Left ventricle myocardium inferior (tissue), 1 donor: ENCODE measurements around the gene WDR86. TPM values are rescaled to one million over a fixed set of nuclear protein-coding genes. Genes with fewer than 3 reads are reported as not detected.

Experiments
- DNase-seq: peaks from one replicate; pipeline ENCODE4 v3.0.0-alpha.2; 2020
- H3K27ac ChIP-seq: fragments of 200-600 bp; replicated peaks from 2 replicates; pipeline ENCODE4 v1.8.0; 2021
- H3K27me3 ChIP-seq: fragments of 200-600 bp; 2 replicates; pipeline ENCODE4 v1.8.0; 2021; ENCODE audit warnings: low read depth
- H3K36me3 ChIP-seq: fragments of 200-600 bp; 2 replicates; pipeline ENCODE4 v1.8.0; 2021
- H3K4me1 ChIP-seq: fragments of 200-600 bp; 2 replicates; pipeline ENCODE4 v1.8.0; 2021
- H3K4me3 ChIP-seq: fragments of 200-600 bp; 2 replicates; pipeline ENCODE4 v1.8.0; 2021; ENCODE audit warnings: mild to moderate bottlenecking, moderate library complexity
- H3K9me3 ChIP-seq: fragments of 200-600 bp; replicated peaks from 2 replicates; pipeline ENCODE4 v1.8.0; 2021
- intact Hi-C: fragments of 100-400 bp; cut with micrococcal nuclease; formaldehyde crosslinking; loops from one replicate; pipeline ENCODE4 v1.11.0; 2022
- total RNA-seq: library from RNA; stranded (reverse); fragmentation: NEBNext Ultra II Directional; extraction: Animal tissue kit (Norgen Biotek cat#: 25700); gene quantifications from one replicate; pipeline ENCODE4 v1.2.1, GENCODE V29; 2021
- TF ChIP-seq, protein P1 (sequence below): fragments of 200-600 bp; IDR thresholded peaks from 2 replicates; pipeline ENCODE4 v1.8.0; 2021; ENCODE audit warnings: antibody characterized with exemption, mild to moderate bottlenecking, borderline replicate concordance
- donor health status: DM: no; HTN: yes; CAD: no; lungs with severe emphysema.

The WDR86 gene
- total RNA-seq, 1 donor from 2014 or later = 0.16 TPM

DNA sequence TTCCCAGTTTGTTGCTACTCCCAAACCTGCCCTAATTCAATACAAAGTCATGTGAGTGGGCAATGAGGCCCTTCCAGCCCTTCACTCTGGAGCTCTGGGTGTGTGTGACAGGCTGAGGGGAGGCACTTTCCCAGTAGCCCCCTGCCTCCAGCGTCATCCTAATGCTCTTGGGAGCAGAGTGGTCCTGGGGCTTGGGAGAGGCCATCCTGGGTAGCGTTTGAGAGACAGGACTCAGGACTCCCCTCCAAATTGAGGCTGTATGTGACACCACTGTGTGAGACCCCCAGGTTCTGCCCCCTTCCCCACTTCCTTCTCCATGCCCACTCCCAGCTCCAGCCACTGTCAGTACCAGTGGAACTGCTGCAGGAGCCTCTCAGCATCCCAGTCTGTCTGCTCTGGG lies 36.6 kb upstream of the WDR86 start:
- Histone ChIP-seq H3K4me3 (no peak overlapping the region), H3K9me3 (no peaks in the 10 kb centered on the region), H3K27me3 (no peaks in the 10 kb centered on the region), H3K36me3 (no peaks in the 10 kb centered on the region), H3K4me1 (peaks cover 10% of the 10 kb centered on the region), H3K27ac (no peak overlapping the region)
- TF ChIP-seq, protein P1, sequence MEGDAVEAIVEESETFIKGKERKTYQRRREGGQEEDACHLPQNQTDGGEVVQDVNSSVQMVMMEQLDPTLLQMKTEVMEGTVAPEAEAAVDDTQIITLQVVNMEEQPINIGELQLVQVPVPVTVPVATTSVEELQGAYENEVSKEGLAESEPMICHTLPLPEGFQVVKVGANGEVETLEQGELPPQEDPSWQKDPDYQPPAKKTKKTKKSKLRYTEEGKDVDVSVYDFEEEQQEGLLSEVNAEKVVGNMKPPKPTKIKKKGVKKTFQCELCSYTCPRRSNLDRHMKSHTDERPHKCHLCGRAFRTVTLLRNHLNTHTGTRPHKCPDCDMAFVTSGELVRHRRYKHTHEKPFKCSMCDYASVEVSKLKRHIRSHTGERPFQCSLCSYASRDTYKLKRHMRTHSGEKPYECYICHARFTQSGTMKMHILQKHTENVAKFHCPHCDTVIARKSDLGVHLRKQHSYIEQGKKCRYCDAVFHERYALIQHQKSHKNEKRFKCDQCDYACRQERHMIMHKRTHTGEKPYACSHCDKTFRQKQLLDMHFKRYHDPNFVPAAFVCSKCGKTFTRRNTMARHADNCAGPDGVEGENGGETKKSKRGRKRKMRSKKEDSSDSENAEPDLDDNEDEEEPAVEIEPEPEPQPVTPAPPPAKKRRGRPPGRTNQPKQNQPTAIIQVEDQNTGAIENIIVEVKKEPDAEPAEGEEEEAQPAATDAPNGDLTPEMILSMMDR = no peak
- DNase-seq = no peak
- intact Hi-C loops = loop anchor here (5.0 to 10.0 kb wide), 2 partner anchors 82 to 311 kb away; no protein-coding TSS in a partner anchor

DNA sequence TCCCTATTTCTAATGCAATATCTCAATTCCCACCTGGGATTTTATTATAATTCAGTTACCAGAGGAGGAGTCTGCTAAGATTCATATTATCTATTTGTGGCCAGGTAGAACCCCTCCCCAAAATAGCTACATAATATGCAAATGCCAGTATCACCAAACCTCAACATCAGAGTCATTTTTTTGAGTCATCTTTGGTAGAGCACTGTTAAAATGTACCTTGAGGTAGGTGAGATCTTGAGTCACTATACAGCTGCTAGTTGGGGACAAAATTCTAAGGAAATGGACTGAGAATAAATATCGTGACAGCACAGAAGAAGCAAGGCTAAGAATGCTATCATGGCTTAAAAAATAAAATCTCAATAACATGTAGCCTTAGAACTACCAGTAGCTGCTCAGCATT lies 34.8 kb upstream of the WDR86 start:
- intact Hi-C loops = loop anchor here (5.0 to 10.0 kb wide), 2 partner anchors 80 to 313 kb away; no protein-coding TSS in a partner anchor
- TF ChIP-seq, protein P1 = no peak
- no peaks in the 10 kb centered on the region for H3K36me3 ChIP-seq

DNA sequence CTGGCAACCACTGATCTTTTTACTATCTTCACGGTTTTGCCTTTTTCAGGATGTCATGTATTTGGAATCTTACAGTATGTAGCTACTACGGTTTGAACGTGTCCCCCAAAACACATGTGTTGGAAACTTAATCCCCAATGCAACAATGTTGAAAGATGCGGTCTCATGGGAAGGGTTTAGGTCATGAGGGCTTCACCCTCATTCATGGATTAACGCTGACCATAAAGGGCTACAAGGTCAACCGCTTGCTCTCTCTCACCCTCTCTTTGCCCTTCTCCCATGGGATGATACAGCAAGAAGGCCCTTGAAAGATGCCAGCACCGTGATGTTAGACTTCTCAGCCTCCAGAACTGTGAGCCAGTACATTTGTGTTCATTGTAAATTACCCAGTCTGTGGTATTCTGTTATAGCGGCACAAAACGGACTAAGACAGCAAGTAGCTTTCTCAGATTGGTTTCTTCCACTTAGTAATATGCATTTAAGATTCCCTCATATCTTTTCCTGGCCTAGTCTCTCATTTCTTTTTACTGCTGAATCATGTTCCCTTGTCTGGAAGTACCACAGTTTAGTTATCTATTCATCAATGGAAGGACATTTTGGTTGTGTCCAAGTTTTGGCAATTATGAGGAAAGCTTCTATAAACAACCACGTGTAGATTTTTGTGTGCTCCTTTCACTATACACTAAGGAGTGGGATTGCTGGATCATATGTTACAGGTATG lies 33.1 kb upstream of the WDR86 start:
- TF ChIP-seq, protein P1 = no peak
- no peak for DNase-seq
- no peak overlapping the region for H3K27ac ChIP-seq
- peaks cover 27% of the 10 kb centered on the region for H3K27me3 ChIP-seq
- intact Hi-C loops = loop anchor here (10.0 kb wide), 1 partner anchor 78 kb away; no protein-coding TSS in a partner anchor
- peaks cover 10% of the 10 kb centered on the region for H3K4me1 ChIP-seq
- no peaks in the 10 kb centered on the region for H3K9me3 ChIP-seq
- no peak overlapping the region for H3K4me3 ChIP-seq
- no peaks in the 10 kb centered on the region for H3K36me3 ChIP-seq

More for the DNA sequence above, 34.8 kb upstream of the WDR86 start:
- no peak overlapping the region for H3K27ac ChIP-seq
- no peaks in the 10 kb centered on the region for H3K9me3 ChIP-seq
- no peak overlapping the region for H3K4me3 ChIP-seq
- peaks cover 16% of the 10 kb centered on the region for H3K4me1 ChIP-seq
- peaks cover 10% of the 10 kb centered on the region for H3K27me3 ChIP-seq
- DNase-seq = no peak

DNA sequence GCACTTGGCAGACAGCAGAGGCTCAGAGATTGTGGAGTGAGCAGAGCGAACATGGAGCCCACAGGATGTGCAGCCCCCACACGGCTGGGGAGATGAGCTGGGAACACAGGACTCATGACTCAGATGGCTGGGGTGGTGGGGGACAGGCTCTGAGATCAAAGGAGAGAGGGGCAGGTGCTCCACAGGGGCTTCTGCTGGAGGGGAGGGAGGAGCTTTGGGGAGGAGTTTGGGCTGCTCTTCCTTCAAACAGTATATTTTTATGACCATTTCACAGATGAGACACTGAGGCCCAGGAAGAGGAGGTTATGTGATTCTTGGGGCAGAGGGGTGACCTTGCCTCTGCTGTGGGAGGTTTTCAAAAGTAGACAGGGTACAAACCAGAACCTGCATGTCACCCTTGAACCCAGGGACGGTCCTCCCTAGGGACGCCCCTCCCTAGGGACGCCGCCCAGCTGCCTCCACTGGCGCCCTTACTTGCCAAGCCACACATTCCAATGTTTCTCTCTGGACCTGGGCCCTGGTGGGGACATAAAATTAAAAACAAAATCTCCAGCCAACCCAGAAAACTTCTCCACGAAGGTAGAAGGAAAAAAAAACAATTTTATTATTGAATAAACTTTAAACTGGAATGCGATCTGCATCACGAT lies 31.1 kb upstream of the WDR86 start:
- H3K36me3 ChIP-seq = no peaks in the 10 kb centered on the region
- no peaks in the 10 kb centered on the region for H3K9me3 ChIP-seq
- no peak for DNase-seq
- TF ChIP-seq, protein P1 = no peak
- H3K4me1 ChIP-seq = peaks cover 17% of the 10 kb centered on the region
- H3K4me3 ChIP-seq = no peak overlapping the region
- peaks cover 38% of the 10 kb centered on the region for H3K27me3 ChIP-seq
- intact Hi-C loops = loop anchor here (10.0 kb wide), 1 partner anchor 76 kb away; no protein-coding TSS in a partner anchor
- H3K27ac ChIP-seq = no peak overlapping the region

DNA sequence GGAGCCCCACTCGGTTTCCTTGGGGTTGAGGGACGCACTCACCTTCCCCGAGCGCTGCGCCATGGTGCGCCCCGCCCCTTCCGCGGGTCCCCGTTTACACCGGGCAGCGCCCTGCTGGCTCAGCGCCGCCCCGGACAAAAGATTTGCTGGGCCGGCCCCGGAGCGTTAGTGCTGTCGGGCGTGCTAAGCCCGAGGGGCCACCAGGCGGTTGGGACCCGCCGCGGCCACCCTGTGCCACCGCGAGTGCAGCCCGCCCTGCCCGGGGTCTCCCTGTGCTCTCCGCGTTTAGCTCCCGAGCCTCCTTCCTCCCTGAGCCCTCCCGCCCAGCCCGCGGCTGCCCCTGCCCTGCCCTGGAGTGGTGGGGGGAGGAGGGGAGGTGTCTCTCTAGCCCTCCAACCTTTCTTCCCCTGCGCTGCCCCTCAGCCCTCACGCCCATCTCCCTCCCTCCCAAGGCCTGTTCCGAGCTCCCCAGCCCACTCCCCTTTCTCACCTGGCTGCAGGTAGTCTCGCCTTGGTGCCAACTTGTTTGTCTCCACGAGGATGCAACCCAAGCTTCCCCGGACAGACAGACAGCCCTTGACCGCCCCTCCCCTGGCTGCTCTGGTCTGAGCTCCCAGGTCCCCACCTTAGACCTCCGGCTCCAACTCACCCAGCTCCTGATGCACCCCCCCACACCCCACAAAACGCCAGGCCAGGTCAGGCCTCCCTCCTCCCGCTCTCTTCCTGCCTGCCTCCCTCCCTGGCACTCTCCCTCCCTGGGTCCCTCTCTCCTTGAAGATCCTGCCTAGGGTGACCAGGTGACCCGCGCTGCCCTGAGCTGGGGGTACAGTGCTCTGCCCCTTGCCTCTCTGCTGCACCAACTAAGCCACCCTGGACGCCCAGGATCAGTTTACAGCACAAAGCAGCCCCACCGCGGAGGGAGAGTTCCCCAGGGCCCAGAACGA lies 30.3 kb upstream of the WDR86 start, which contains the start of gene CRYGN:
TSS of gene CRYGN (minus strand) at position 287 of the 944 bp plus-strand sequence. CDS start at position 63, 224 bp downstream.
- Histone ChIP-seq H3K36me3 (no peaks in the 10 kb centered on the region), H3K4me3 (peak within 1 kb of the TSS; percentile 54), H3K27ac (no peak within 1 kb of the TSS), H3K27me3 (peaks cover 38% of the 10 kb centered on the region), H3K9me3 (no peaks in the 10 kb centered on the region), H3K4me1 (peaks cover 17% of the 10 kb centered on the region)
- DNase-seq = no peak
- TF ChIP-seq, protein P1 = no peak
- intact Hi-C loops = loop anchor here (10.0 kb wide), 1 partner anchor 75 kb away; no protein-coding TSS in a partner anchor
